ENCODE data around the gene RUNX1.

The RUNX1 gene

GRCh38 chr21:34793471-34793870, 255.6 kb downstream of the RUNX1 start (continued):
- TF ChIP-seq CSRNP3 (CRISPR knock-in tag; IDR thresholded peaks at IDR 0.05) (no peak), ZFP30 (CRISPR knock-in tag; IDR thresholded peaks at IDR 0.05) (no peak), GLIS3 (CRISPR knock-in tag; IDR thresholded peaks at IDR 0.05) (no peak), ISL1 (CRISPR knock-in tag; IDR thresholded peaks at IDR 0.05) (no peak), ZNF565 (CRISPR knock-in tag; conservative IDR thresholded peaks at IDR 0.05; ENCODE audit: low read depth) (no peak), ARNTL (CRISPR knock-in tag; IDR thresholded peaks at IDR 0.05; ENCODE audit: borderline replicate concordance, low read depth) (no peak), ESRRG (CRISPR knock-in tag; IDR thresholded peaks at IDR 0.05) (no peak), BACH2 (CRISPR knock-in tag; IDR thresholded peaks at IDR 0.05; ENCODE audit: borderline replicate concordance) (no peak), ZC3H10 (CRISPR knock-in tag; IDR thresholded peaks at IDR 0.05) (no peak), ZNF8 (CRISPR knock-in tag; IDR thresholded peaks at IDR 0.05) (no peak)

- ATAC-seq = no peak; the same call in 2 of the 3 replicates
- TF ChIP-seq PATZ1 (CRISPR knock-in tag; IDR thresholded peaks at IDR 0.05; ENCODE audit: borderline replicate concordance) = no peak
- no peak for TF ChIP-seq CSDC2 (CRISPR knock-in tag; IDR thresholded peaks at IDR 0.05)
- no peak for TF ChIP-seq TSHZ2 (CRISPR knock-in tag; IDR thresholded peaks at IDR 0.05)
These were observed 256.5 kb downstream of the RUNX1 start for GRCh38 chr21:34792504-34793089.

- no peak for ATAC-seq
- TF ChIP-seq ZNF8 (CRISPR knock-in tag; IDR thresholded peaks at IDR 0.05) = no peak
- no peak for TF ChIP-seq ISL1 (CRISPR knock-in tag; IDR thresholded peaks at IDR 0.05)
- no peak for TF ChIP-seq GLIS3 (CRISPR knock-in tag; IDR thresholded peaks at IDR 0.05)
- TF ChIP-seq POU6F1 (CRISPR knock-in tag; IDR thresholded peaks at IDR 0.05; ENCODE audit: borderline replicate concordance, low read depth) = no peak
- no peak for TF ChIP-seq ZC3H10 (CRISPR knock-in tag; IDR thresholded peaks at IDR 0.05)
- TF ChIP-seq CSDC2 (CRISPR knock-in tag; IDR thresholded peaks at IDR 0.05) = no peak
These were observed 257.2 kb downstream of the RUNX1 start for GRCh38 chr21:34791776-34792503.

GRCh38 chr21:34790834-34791233, 258.3 kb downstream of the RUNX1 start:
- ATAC-seq = no peak
- TF ChIP-seq OSR1 (CRISPR knock-in tag; IDR thresholded peaks at IDR 0.05) = no peak
- no peak for TF ChIP-seq BACH2 (CRISPR knock-in tag; IDR thresholded peaks at IDR 0.05; ENCODE audit: borderline replicate concordance)
- TF ChIP-seq TCF4 (CRISPR knock-in tag; IDR thresholded peaks at IDR 0.05; ENCODE audit: borderline replicate concordance) = no peak
- no peak for TF ChIP-seq CSRNP3 (CRISPR knock-in tag; IDR thresholded peaks at IDR 0.05)
- no peak for TF ChIP-seq ZNF70 (CRISPR knock-in tag; IDR thresholded peaks at IDR 0.05)
- no peak for TF ChIP-seq ZFP3 (CRISPR knock-in tag; IDR thresholded peaks at IDR 0.05)
- no peak for TF ChIP-seq ZC3H10 (CRISPR knock-in tag; IDR thresholded peaks at IDR 0.05)
- no peak for TF ChIP-seq ISL1 (CRISPR knock-in tag; IDR thresholded peaks at IDR 0.05)
- no peak for TF ChIP-seq PATZ1 (CRISPR knock-in tag; IDR thresholded peaks at IDR 0.05; ENCODE audit: borderline replicate concordance)
- TF ChIP-seq PPARA (CRISPR knock-in tag; IDR thresholded peaks at IDR 0.05; ENCODE audit: borderline replicate concordance) = no peak
- TF ChIP-seq ZNF8 (CRISPR knock-in tag; IDR thresholded peaks at IDR 0.05) = no peak
- no peak for TF ChIP-seq TOX (CRISPR knock-in tag; IDR thresholded peaks at IDR 0.05; ENCODE audit: borderline replicate concordance)
- no peak for TF ChIP-seq CREB5 (CRISPR knock-in tag; IDR thresholded peaks at IDR 0.05; ENCODE audit: low read depth)

Measured in SK-N-SH treated with all-trans-retinoic acid at 6 μM for 48 hours (cell line).